HG03159 (cell line): Measurements from ENCODE around the gene PARP8.
A peak's percentile ranks its signal among the peaks of the same experiment; 100 is the strongest.

ENCODE experiments used
- ATAC-seq: cut with Tn5 transposase; IDR thresholded peaks from one replicate; pipeline ENCODE4 v1.9.1; 2021; ENCODE audit warnings: mild to moderate bottlenecking, moderate library complexity; ENCODE audit not compliant: unreplicated experiment

PARP8 gene

GRCh38 chr5:50829023-50829422 lies 162.6 kb downstream of the PARP8 start:
- no peak for ATAC-seq

GRCh38 chr5:50832657-50833284 lies 166.3 kb downstream of the PARP8 start:
- no peak for ATAC-seq

GRCh38 chr5:50836356-50836755 lies 169.9 kb downstream of the PARP8 start:
- ATAC-seq: no peak

GRCh38 chr5:50839472-50839871 lies 173.0 kb downstream of the PARP8 start:
- no peak for ATAC-seq

GRCh38 chr5:50843091-50843490 lies 176.7 kb downstream of the PARP8 start:
- ATAC-seq: no peak

GRCh38 chr5:50846261-50846660 lies 179.8 kb downstream of the PARP8 start:
- no peak for ATAC-seq

GRCh38 chr5:50849554-50849953 lies 183.1 kb downstream of the PARP8 start:
- no peak for ATAC-seq

GRCh38 chr5:50853151-50853550 lies 186.7 kb downstream of the PARP8 start:
- peak; percentile 90 for ATAC-seq

- ATAC-seq: no peak
These were observed 187.6 kb downstream of the PARP8 start for GRCh38 chr5:50854082-50854481.

GRCh38 chr5:50855001-50855400 lies 188.6 kb downstream of the PARP8 start:
- no peak for ATAC-seq

GRCh38 chr5:50856401-50857119 lies 190.1 kb downstream of the PARP8 start:
- ATAC-seq: peak; percentile 69

GRCh38 chr5:50863534-50864170 lies 197.2 kb downstream of the PARP8 start:
- ATAC-seq: no peak

- ATAC-seq: no peak
These were observed 198.0 kb downstream of the PARP8 start for GRCh38 chr5:50864466-50864865.

- no peak for ATAC-seq
These were observed 200.0 kb downstream of the PARP8 start for GRCh38 chr5:50866415-50866814.

GRCh38 chr5:50867140-50867539 lies 200.7 kb downstream of the PARP8 start:
- no peak for ATAC-seq

GRCh38 chr5:50873595-50874277 lies 207.3 kb downstream of the PARP8 start:
- ATAC-seq: no peak

GRCh38 chr5:50874306-50875001 lies 208.0 kb downstream of the PARP8 start:
- no peak for ATAC-seq

GRCh38 chr5:50875002-50875344 lies 208.5 kb downstream of the PARP8 start:
- ATAC-seq: no peak

GRCh38 chr5:50878470-50878869 lies 212.0 kb downstream of the PARP8 start:
- ATAC-seq: no peak

- ATAC-seq: no peak
These were observed 215.0 kb downstream of the PARP8 start for GRCh38 chr5:50881407-50881806.
